Mesodermal cell (in vitro differentiated cells): Measurements from ENCODE around the gene CRY2.

Experiments used
- H3K27ac ChIP-seq: 2 replicates; pipeline ENCODE4 v1.7.0; 2013; ENCODE audit warnings: mild to moderate bottlenecking, low read depth, low read length, moderate library complexity; ENCODE audit not compliant: severe bottlenecking
- H3K36me3 ChIP-seq: 2 replicates; pipeline ENCODE4 v1.7.1; 2013; ENCODE audit warnings: mild to moderate bottlenecking, low read length, moderate library complexity; ENCODE audit not compliant: control insufficient read depth, insufficient read depth
- H3K4me1 ChIP-seq: one replicate; pipeline ENCODE4 v1.7.1; 2013; ENCODE audit warnings: mild to moderate bottlenecking, low read length; ENCODE audit not compliant: insufficient read depth, control insufficient read depth, poor library complexity, severe bottlenecking
- H3K4me3 ChIP-seq: 2 replicates; pipeline ENCODE4 v1.7.0; 2013; ENCODE audit warnings: low read length, control low read depth, mild to moderate bottlenecking; ENCODE audit not compliant: insufficient read depth, poor library complexity, severe bottlenecking; ENCODE audit errors: extremely low read depth
- H3K9me3 ChIP-seq: 2 replicates; pipeline ENCODE4 v1.7.1; 2013; ENCODE audit warnings: mild to moderate bottlenecking, low read length, moderate library complexity; ENCODE audit not compliant: control insufficient read depth
- WGBS, 2 experiments: methylation state at CpG; one replicate each; pipeline ENCODE4 v1.1.5; 2013; ENCODE audit warnings: missing lambda C conversion rate in 2 of 2; ENCODE audit not compliant: insufficient coverage in 2 of 2; 5-methylcytosine and 5-hydroxymethylcytosine counted together

CRY2 gene

DNA sequence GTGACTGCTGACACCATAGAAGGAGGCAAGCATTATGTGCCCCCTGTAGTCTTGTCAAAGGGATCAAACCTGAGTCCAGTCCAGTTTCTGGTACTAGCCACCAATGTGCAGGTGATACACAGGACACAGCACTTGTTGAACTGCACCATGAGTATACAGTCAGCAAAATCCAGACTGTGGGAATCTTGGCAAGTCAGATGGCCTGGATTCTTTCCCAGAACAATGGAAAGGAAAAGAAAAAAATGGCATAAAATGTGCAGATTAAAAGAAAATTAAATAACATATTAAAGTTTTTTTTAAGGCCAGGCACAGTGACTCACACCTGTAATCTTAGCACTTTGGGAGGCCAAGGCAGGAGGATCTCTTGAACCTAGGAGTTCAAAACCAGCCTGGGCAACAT, 16.8 kb downstream of the CRY2 start:
- Histone ChIP-seq H3K4me1 (peaks cover 7% of the 10 kb centered on the region), H3K4me3 (no peak overlapping the region), H3K36me3 (peaks cover 77% of the 10 kb centered on the region), H3K27ac (no peak overlapping the region), H3K9me3 (no peaks in the 10 kb centered on the region)

DNA sequence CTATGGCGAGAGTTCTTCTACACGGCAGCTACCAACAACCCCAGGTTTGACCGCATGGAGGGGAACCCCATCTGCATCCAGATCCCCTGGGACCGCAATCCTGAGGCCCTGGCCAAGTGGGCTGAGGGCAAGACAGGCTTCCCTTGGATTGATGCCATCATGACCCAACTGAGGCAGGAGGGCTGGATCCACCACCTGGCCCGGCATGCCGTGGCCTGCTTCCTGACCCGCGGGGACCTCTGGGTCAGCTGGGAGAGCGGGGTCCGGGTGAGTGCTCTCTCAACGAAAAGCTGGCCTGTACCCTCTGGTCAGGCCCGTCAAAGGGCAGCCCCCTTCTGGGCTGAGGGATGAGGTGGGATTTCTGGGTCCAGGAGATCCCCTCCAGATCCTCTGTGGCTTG, 22.3 kb downstream of the CRY2 start:
- Histone ChIP-seq H3K4me1 (peaks cover 15% of the 10 kb centered on the region), H3K27ac (no peak overlapping the region), H3K4me3 (no peak overlapping the region), H3K9me3 (no peaks in the 10 kb centered on the region), H3K36me3 (peaks cover 58% of the 10 kb centered on the region)
- 91 to 92% methylated on average over 8 of the region's 12 CpGs for WGBS, 2 experiments

DNA sequence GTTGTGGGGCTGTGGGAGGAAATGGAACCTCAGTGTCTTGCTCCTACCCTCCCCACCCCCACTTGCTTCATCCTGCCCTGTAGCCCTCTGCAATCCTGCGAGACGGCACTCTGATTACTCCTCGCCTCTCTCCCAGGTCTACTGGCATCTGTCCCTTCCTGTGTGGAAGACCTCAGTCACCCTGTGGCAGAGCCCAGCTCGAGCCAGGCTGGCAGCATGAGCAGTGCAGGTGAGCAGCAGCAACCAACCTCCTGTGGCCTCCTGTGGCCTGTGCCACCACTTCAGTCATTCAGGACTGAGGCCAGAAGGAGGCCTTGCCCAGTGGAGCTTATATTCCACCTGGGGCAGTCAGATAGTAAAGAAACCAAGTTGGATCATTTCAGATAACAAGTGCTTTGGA, 23.4 kb downstream of the CRY2 start:
- no peak overlapping the region for H3K27ac ChIP-seq
- H3K9me3 ChIP-seq, result no peaks in the 10 kb centered on the region
- H3K4me1 ChIP-seq, result peaks cover 15% of the 10 kb centered on the region
- no peak overlapping the region for H3K4me3 ChIP-seq
- peaks cover 57% of the 10 kb centered on the region for H3K36me3 ChIP-seq
- WGBS, 2 experiments, result 96 to 98% methylated on average over 4 of the region's 4 CpGs

DNA sequence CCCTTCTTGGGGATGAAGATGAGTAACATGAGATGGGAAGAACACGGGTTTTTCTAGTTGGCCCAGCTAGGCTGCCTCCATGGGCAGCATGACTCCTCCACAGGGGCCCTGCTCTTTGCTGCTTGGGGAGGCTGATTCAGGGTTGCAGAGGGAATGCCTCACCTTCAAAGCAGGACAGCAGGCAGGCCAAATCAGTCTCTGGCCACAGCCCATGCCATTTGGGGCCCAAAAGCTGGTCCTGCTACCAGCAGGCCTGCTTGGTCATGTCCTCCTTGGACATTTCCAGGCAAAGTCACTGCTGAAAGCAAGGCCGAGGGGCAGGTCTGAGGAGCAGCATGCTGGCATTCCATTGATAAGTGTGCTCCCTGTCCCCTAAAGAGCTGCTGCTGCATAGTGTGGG, 24.4 kb downstream of the CRY2 start:
- 92 to 100% methylated on average over 1 of the region's 2 CpGs for WGBS, 2 experiments
- H3K4me3 ChIP-seq, result no peak overlapping the region
- H3K36me3 ChIP-seq, result peaks cover 55% of the 10 kb centered on the region
- no peaks in the 10 kb centered on the region for H3K9me3 ChIP-seq
- no peak overlapping the region for H3K27ac ChIP-seq
- peaks cover 15% of the 10 kb centered on the region for H3K4me1 ChIP-seq

DNA sequence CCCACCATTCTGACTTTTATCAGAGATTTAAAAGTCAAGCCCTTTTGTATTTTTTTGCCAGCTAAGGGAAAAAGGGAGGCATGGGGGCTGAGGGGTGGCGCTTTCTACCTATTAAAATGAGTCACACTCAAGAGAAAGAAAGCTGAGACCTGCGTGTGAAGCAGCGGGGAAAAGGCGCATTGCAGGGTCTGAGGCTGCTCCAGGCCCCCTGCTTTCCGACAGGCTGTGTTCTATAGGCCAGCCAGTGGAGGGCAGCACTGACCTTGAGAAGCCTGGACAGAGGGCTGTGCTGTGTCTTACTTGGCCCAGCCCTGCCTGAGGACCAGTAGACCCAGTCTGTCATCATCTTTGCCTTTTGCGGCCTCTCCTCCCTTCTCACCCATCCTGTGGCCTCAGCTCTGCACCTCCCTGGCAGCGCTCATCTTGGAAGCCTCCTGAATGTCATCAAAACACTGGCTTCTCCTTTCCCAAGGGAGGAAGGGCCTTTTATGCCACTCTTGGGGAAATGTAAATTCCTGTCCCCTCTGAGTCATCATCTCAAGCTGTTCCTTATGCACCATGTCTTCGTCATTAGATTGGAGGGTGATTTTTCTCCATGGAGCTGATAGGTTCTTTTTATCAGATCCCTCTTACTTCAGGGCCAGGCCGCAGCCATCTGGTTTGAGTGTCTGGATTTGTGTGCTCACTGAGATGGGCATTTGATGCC, 25.5 kb downstream of the CRY2 start:
- peaks cover 15% of the 10 kb centered on the region for H3K4me1 ChIP-seq
- WGBS, 2 experiments, result 22 to 35% methylated on average over 5 to 6 of the region's 9 CpGs
- peaks cover 50% of the 10 kb centered on the region for H3K36me3 ChIP-seq
- H3K9me3 ChIP-seq, result no peaks in the 10 kb centered on the region
- no peak overlapping the region for H3K4me3 ChIP-seq
- peak overlapping the region; percentile 79 for H3K27ac ChIP-seq

DNA sequence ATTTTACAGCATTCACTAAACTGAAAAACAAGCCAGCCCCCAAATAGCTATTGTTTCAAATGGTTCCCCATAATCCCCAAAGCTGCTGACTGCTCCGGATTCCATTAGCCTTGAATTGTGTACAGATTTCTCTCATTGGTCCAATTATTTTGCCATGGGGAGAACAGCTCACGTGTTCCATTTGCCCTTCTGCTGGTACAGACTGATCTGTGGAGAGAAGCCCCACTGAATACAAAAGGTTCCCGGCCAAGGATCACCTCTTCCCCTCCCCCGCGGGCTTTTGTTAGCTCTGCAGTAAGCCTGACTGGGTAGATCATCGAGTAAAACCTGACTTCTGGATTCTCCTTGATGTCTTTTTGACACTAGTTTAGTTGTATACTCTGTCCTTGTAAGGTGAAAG, 29.1 kb downstream of the CRY2 start:
- peaks cover 21% of the 10 kb centered on the region for H3K36me3 ChIP-seq
- peaks cover 15% of the 10 kb centered on the region for H3K4me1 ChIP-seq
- no peaks in the 10 kb centered on the region for H3K9me3 ChIP-seq
- no peak overlapping the region for H3K4me3 ChIP-seq
- 49 to 54% methylated on average over 5 of the region's 6 CpGs for WGBS, 2 experiments
- no peak overlapping the region for H3K27ac ChIP-seq

DNA sequence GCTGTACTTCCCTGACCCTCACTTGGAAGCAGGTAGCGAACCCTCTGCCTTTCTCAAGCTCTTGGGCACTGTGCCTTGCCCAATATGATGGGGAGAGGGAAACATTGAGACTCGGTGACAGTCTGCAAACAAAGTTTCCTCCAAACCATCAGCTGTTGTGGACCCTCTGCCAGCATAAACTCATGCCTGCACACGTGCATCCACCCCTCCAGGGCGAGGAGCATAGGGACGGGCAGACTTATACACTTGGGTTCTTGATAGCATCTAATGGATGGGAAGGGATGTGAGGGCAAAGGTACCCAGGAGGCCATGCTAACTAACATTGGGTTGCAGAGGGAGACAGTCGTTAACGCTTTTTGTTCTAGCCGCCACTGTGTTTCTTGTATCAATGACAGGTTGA, 29.9 kb downstream of the CRY2 start:
- no peak overlapping the region for H3K4me3 ChIP-seq
- 96 to 97% methylated on average over 4 to 8 of the region's 8 CpGs for WGBS, 2 experiments
- no peaks in the 10 kb centered on the region for H3K9me3 ChIP-seq
- peaks cover 12% of the 10 kb centered on the region for H3K4me1 ChIP-seq
- peaks cover 19% of the 10 kb centered on the region for H3K36me3 ChIP-seq
- no peak overlapping the region for H3K27ac ChIP-seq

DNA sequence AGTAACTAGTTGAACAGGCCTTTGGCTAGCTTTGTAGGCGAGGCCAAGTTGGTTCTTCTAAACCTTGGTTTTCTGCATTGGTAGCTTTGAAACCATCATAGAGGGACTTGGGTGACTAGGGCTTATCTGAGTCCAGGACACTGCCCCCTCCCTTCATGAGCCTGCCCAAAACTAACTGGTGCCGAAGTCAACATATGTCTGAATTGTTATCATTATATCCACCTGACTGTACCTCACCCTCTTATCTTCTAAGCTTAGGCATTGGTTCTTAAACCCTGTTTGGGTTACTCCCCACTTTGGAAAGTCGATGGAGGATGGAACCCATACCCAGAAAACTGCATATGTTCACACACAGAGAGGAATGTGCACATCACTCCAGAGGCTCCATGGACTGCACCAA, 30.6 kb downstream of the CRY2 start:
- Histone ChIP-seq H3K4me3 (no peak overlapping the region), H3K27ac (no peak overlapping the region), H3K4me1 (peaks cover 6% of the 10 kb centered on the region), H3K9me3 (no peaks in the 10 kb centered on the region), H3K36me3 (peaks cover 19% of the 10 kb centered on the region)
- WGBS, 2 experiments, result 95 to 100% methylated on average over 1 to 2 of the region's 3 CpGs

DNA sequence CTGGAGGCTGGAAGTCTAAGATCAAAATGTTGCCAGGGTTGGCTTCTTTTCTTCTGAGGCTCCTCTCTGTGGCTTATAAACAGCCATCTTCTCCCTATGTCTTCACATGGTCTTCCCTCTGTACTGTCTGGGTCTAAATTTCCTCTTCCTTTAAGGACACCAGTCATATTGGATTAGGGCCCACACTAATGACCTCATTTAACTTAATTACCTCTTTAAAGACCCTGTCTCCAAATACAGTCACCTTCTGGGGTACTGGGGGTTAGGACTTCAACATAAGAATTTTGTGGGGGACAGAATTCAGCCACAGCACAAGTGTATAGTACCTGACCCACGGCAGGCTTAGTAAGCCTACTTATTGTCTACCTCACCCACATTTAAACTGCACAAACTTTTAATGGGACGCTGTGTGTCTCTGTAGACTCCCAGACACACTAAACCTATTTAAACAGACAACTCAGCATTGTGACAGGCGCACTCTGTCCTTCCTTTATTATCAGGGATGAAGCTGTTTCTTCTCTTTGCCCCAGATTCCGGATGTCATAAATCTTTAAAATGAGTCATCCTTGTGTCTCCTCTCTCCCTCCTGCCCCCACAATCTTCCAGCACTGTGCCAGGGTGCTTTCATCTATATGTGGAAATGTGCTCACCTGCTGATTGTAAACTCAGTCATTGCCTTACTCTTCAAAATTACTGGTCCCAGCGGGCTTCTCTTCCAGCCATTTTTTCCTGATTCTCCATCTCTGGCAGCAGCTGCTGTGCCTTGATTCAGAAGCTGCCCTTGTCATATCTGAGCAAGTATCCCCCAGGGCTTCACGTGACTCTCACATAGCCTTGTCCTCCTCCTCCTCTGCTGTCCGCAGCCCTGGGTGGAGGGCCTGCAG, 32.8 kb downstream of the CRY2 start:
- H3K27ac ChIP-seq, result peak overlapping the region; percentile 16
- peaks cover 14% of the 10 kb centered on the region for H3K36me3 ChIP-seq
- WGBS, 2 experiments, result 94 to 97% methylated on average over 6 of the region's 7 CpGs
- no peak overlapping the region for H3K4me3 ChIP-seq
- H3K4me1 ChIP-seq, result no peaks in the 10 kb centered on the region
- no peaks in the 10 kb centered on the region for H3K9me3 ChIP-seq

DNA sequence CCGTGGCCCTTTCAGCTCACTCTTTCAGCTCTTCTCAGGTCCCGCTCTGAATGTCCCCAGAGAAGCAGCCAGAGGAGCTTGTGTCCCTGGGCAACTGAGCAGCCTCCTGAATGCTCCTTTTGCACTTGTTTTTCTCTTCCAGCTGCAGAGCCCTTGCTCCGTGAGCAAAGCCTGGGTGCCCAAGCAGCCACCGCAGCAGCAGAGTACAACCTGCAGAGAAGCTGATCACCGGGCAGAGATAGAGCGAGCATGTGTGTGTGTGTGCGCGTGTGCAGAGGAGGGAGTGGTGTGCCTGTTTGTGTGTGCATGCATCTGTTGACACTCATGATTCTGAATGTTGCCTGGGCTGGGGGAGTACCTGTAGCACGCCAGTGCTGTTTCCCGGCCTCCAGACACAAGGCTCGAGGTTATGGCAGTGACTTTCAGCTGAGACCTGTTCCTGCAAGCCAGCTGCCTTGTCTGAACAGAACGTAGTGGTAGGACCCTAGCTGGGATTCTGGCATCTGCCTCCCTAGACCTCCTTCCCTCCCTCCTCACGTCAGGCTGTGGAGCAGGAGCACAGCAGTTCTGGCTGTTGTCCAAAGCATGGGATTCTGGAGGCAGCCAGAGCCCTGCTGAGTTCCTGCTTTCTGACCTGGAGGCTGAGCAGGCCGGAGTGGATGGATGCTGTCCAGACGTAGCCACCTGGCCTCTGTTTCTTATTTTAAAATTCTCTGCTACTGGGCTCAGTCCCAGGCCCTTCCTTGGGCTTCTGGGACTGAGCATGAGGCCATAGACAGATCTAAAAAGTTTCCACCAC, 33.7 kb downstream of the CRY2 start:
- Histone ChIP-seq H3K27ac (no peak overlapping the region), H3K4me1 (no peaks in the 10 kb centered on the region), H3K36me3 (peaks cover 8% of the 10 kb centered on the region), H3K4me3 (no peak overlapping the region), H3K9me3 (no peaks in the 10 kb centered on the region)
- 93 to 95% methylated on average over 12 to 15 of the region's 15 CpGs for WGBS, 2 experiments
